WTC11 (cell line): ENCODE measurements around the gene GRK1. TPM values are rescaled to one million over a fixed set of nuclear protein-coding genes. Genes with fewer than 3 reads are reported as not detected.

Experiments used
- ATAC-seq: fragments of 200-7000 bp; cut with Tn5 transposase; 2 replicates; pipeline ENCODE4 v1.10.0; 2021; ENCODE audit warnings: mild to moderate bottlenecking, moderate library complexity
- CTCF ChIA-PET: fragments of 300-600 bp; sonication (Branson Sonifier 250); formaldehyde crosslinking; loops from one replicate; lab custom pipeline; 2021; ENCODE audit warnings: antibody characterized with exemption; lab: Charles Lee
- POLR2A ChIA-PET: fragments of 350-600 bp; sonication (Branson Sonifier 250); formaldehyde crosslinking; loops from one replicate; lab custom pipeline; 2021; ENCODE audit warnings: antibody characterized with exemption; lab: Charles Lee
- DNase-seq: peaks from one replicate; pipeline ENCODE4 v3.0.0; 2021; ENCODE audit warnings: low spot score
- H3K27ac Mint-ChIP-seq: 2 replicates; pipeline ENCODE4 v1.8.0; 2021; ENCODE audit warnings: mixed read lengths
- H3K27me3 Mint-ChIP-seq: 2 replicates; pipeline ENCODE4 v1.8.0; 2021; ENCODE audit warnings: low read depth, mild to moderate bottlenecking, moderate library complexity, mixed read lengths
- H3K36me3 Mint-ChIP-seq: 2 replicates; pipeline ENCODE4 v1.8.0; 2021; ENCODE audit warnings: mixed read lengths
- H3K4me1 Mint-ChIP-seq: 2 replicates; pipeline ENCODE4 v1.8.0; 2022; ENCODE audit warnings: mixed read lengths
- H3K4me3 Mint-ChIP-seq: 2 replicates; pipeline ENCODE4 v1.8.0; 2021; ENCODE audit warnings: mild to moderate bottlenecking, moderate library complexity, mixed read lengths
- H3K9me3 Mint-ChIP-seq: 2 replicates; pipeline ENCODE4 v1.8.0; 2021; ENCODE audit warnings: mixed read lengths
- ATF1 ChIP-seq: sonication (generic); formaldehyde crosslinking; IDR thresholded peaks from 2 replicates; pipeline ENCODE4 v1.8.1; 2023; ENCODE audit warnings: mild to moderate bottlenecking, moderate library complexity, missing genetic modification reagents
- ATF2 ChIP-seq: sonication (generic); formaldehyde crosslinking; IDR thresholded peaks from 2 replicates; pipeline ENCODE4 v1.8.1; 2022; ENCODE audit warnings: low read depth, missing genetic modification reagents, borderline replicate concordance
- ATF6 ChIP-seq: sonication (generic); formaldehyde crosslinking; IDR thresholded peaks from 2 replicates; pipeline ENCODE4 v1.8.1; 2023; ENCODE audit warnings: mild to moderate bottlenecking, missing genetic modification reagents
- CDX4 ChIP-seq: fragments of 250-450 bp; sonication (Bioruptor Pico); IDR thresholded peaks from 2 replicates; pipeline ENCODE4 v1.9.0; 2021; ENCODE audit warnings: moderate library complexity, mild to moderate bottlenecking, inconsistent platforms, borderline replicate concordance
- CREB1 ChIP-seq: sonication (generic); formaldehyde crosslinking; IDR thresholded peaks from 2 replicates; pipeline ENCODE4 v1.8.0; 2023; ENCODE audit warnings: mild to moderate bottlenecking, missing genetic modification reagents
- E2F1 ChIP-seq: sonication (generic); formaldehyde crosslinking; IDR thresholded peaks from 2 replicates; pipeline ENCODE4 v1.8.0; 2022; ENCODE audit warnings: mild to moderate bottlenecking, missing genetic modification reagents
- ELF4 ChIP-seq: sonication (generic); formaldehyde crosslinking; IDR thresholded peaks from 2 replicates; pipeline ENCODE4 v1.8.1; 2022; ENCODE audit warnings: low read depth, mild to moderate bottlenecking, moderate library complexity, missing genetic modification reagents
- GRHL2 ChIP-seq: fragments of 250-450 bp; sonication (Bioruptor Pico); IDR thresholded peaks from 2 replicates; pipeline ENCODE4 v1.8.0; 2022; ENCODE audit warnings: mild to moderate bottlenecking, moderate library complexity; ENCODE audit not compliant: insufficient replicate concordance, severe bottlenecking
- JAZF1 ChIP-seq: fragments of 250-450 bp; sonication (Bioruptor Pico); IDR thresholded peaks from 2 replicates; pipeline ENCODE4 v1.9.0; 2021; ENCODE audit warnings: moderate library complexity, mild to moderate bottlenecking, inconsistent platforms
- JUN ChIP-seq: sonication (generic); formaldehyde crosslinking; IDR thresholded peaks from 2 replicates; pipeline ENCODE4 v1.8.0; 2023; ENCODE audit warnings: mild to moderate bottlenecking, missing genetic modification reagents
- NFYB ChIP-seq: sonication (generic); formaldehyde crosslinking; conservative IDR thresholded peaks from 2 replicates; pipeline ENCODE4 v1.8.0; 2022; ENCODE audit warnings: low read depth, missing genetic modification reagents
- NR2C2 ChIP-seq: sonication (generic); formaldehyde crosslinking; IDR thresholded peaks from 2 replicates; pipeline ENCODE4 v1.8.0; 2022; ENCODE audit warnings: mild to moderate bottlenecking, missing genetic modification reagents
- RELA ChIP-seq: sonication (generic); formaldehyde crosslinking; IDR thresholded peaks from 2 replicates; pipeline ENCODE4 v1.8.1; 2022; ENCODE audit warnings: missing genetic modification reagents, mild to moderate bottlenecking, borderline replicate concordance
- RORB ChIP-seq: fragments of 250-450 bp; sonication (Bioruptor Pico); IDR thresholded peaks from 2 replicates; pipeline ENCODE4 v1.9.0; 2021; ENCODE audit warnings: mild to moderate bottlenecking
- SMAD3 ChIP-seq: sonication (generic); formaldehyde crosslinking; IDR thresholded peaks from 2 replicates; pipeline ENCODE4 v1.8.0; 2022; ENCODE audit warnings: missing genetic modification reagents, mild to moderate bottlenecking, borderline replicate concordance
- USF1 ChIP-seq: sonication (generic); formaldehyde crosslinking; IDR thresholded peaks from 2 replicates; pipeline ENCODE4 v1.8.0; 2022; ENCODE audit warnings: mild to moderate bottlenecking, missing genetic modification reagents
- ZNF121 ChIP-seq: sonication (generic); formaldehyde crosslinking; IDR thresholded peaks from 2 replicates; pipeline ENCODE4 v1.8.0; 2023; ENCODE audit warnings: missing genetic modification reagents
- ZNF138 ChIP-seq: sonication (generic); formaldehyde crosslinking; conservative IDR thresholded peaks from 2 replicates; pipeline ENCODE4 v1.8.1; 2022; ENCODE audit warnings: mild to moderate bottlenecking, moderate library complexity, missing genetic modification reagents
- ZNF396 ChIP-seq: fragments of 250-450 bp; sonication (Bioruptor Pico); IDR thresholded peaks from 2 replicates; pipeline ENCODE4 v1.8.0; 2021; ENCODE audit warnings: mild to moderate bottlenecking, moderate library complexity, borderline replicate concordance
- total RNA-seq: library from RNA; stranded (reverse); gene quantifications from 3 replicates; pipeline ENCODE4 v1.2.3, GENCODE V29; 2021

Gene GRK1
- total RNA-seq, 1 experiment from 2014 or later = 0.17 TPM

GRCh38 chr13:113670541-113670940 is 3.5 kb downstream of the GRK1 start:
- DNase-seq = peak; percentile 4

GRCh38 chr13:113671066-113672001 is 4.3 kb downstream of the GRK1 start:
- CTCF ChIA-PET = interaction anchor here (1.0 kb wide), 1 partner anchor 53 kb away, joined by 4 read pairs; no protein-coding TSS in a partner anchor
- Mint-ChIP-seq H3K27me3 (no peaks in the 10 kb centered on the region), H3K9me3 (peaks cover 5% of the 10 kb centered on the region), H3K36me3 (no peaks in the 10 kb centered on the region), H3K4me3 (no peak overlapping the region), H3K4me1 (no peaks in the 10 kb centered on the region), H3K27ac (no peak overlapping the region)
- TF ChIP-seq ATF6 (CRISPR knock-in tag) (no peak), CDX4 (no peak), JUN (CRISPR knock-in tag) (no peak), ZNF138 (CRISPR knock-in tag) (no peak), E2F1 (CRISPR knock-in tag) (no peak), ATF1 (no peak), ELF4 (CRISPR knock-in tag) (no peak), ATF2 (CRISPR knock-in tag) (no peak), NR2C2 (CRISPR knock-in tag) (no peak), ZNF121 (CRISPR knock-in tag) (no peak), USF1 (CRISPR knock-in tag) (no peak), NFYB (CRISPR knock-in tag) (no peak), CREB1 (CRISPR knock-in tag) (no peak)
- DNase-seq = peak; percentile 8
- POLR2A ChIA-PET = no interaction called here
- no peak for ATAC-seq

More at GRCh38 chr13:113670541-113670940, 3.5 kb downstream of the GRK1 start:
- TF ChIP-seq RELA (CRISPR knock-in tag) (no peak), GRHL2 (no peak), RORB (CRISPR knock-in tag) (no peak), JAZF1 (no peak), ZNF396 (CRISPR knock-in tag) (no peak), SMAD3 (CRISPR knock-in tag) (no peak)
- no peak overlapping the region for H3K27ac Mint-ChIP-seq
- ChIA-PET CTCF (interaction anchor here (1.0 kb wide), 1 partner anchor 54 kb away, joined by 4 read pairs; no protein-coding TSS in a partner anchor), POLR2A (no interaction called here)
- no peak for ATAC-seq
- no peak overlapping the region for H3K4me3 Mint-ChIP-seq
- peaks cover 5% of the 10 kb centered on the region for H3K9me3 Mint-ChIP-seq
- H3K36me3 Mint-ChIP-seq = no peaks in the 10 kb centered on the region
- H3K27me3 Mint-ChIP-seq = no peaks in the 10 kb centered on the region
- no peaks in the 10 kb centered on the region for H3K4me1 Mint-ChIP-seq
